HCT116 (cell line): ENCODE measurements around the gene MAST4. TPM values are rescaled to one million over a fixed set of nuclear protein-coding genes. Genes with fewer than 3 reads are reported as not detected.

Experiments
- ATAC-seq: fragments of 200-7000 bp; cut with Tn5 transposase; 2 replicates; pipeline ENCODE4 v1.9.1; 2020; ENCODE audit warnings: mild to moderate bottlenecking, moderate library complexity
- BruUV-seq: library from RNA; stranded (reverse); fragments of 400-500 nt; replicated peaks from 2 replicates; lab custom pipeline; 2021; lab: Mats Ljungman, UMichigan
- CTCF ChIA-PET: fragments of 300-600 bp; sonication (Branson Sonifier 250); formaldehyde crosslinking; loops from one replicate; lab custom pipeline; 2021; ENCODE audit warnings: antibody characterized with exemption; lab: Charles Lee
- POLR2A ChIA-PET: fragments of 300-600, 350-600 bp; sonication (Branson Sonifier 250); formaldehyde crosslinking; loops from one replicate; lab custom pipeline; 2021; ENCODE audit warnings: antibody characterized with exemption; lab: Charles Lee
- RAD21 ChIA-PET, 2 experiments: fragments of 300-600 bp; sonication (Branson Sonifier 250); formaldehyde crosslinking; loops; one replicate each; lab custom pipeline; 2023; ENCODE audit warnings: low total read pairs in 2 of 2; ENCODE audit not compliant: uncharacterized antibody in 2 of 2, unreplicated experiment in 2 of 2, low non-redundant PET in 1 of 2; lab: Charles Lee
- DNase-seq: peaks from one replicate; pipeline ENCODE4 v3.0.0-alpha.2; 2010; ENCODE audit warnings: low read depth, low spot score
- H2AFZ ChIP-seq: fragments of 200-600 bp; shearing (Covaris generic), sonication (generic); 2 replicates; pipeline ENCODE4 v1.6.1; 2017; ENCODE audit warnings: low read depth, mixed run types, mixed read lengths, antibody characterized with exemption, low read length; ENCODE audit not compliant: poor library complexity, severe bottlenecking
- H3K27ac ChIP-seq: 2 replicates; pipeline ENCODE4 v1.5.1; 2012; ENCODE audit warnings: low read depth, low read length
- H3K27me3 ChIP-seq: fragments of 200-600 bp; sonication (generic); 2 replicates; pipeline ENCODE4 v1.6.1; 2016; ENCODE audit warnings: mixed run types, low read length, mixed read lengths; ENCODE audit not compliant: insufficient read depth
- H3K36me3 ChIP-seq, 2 experiments: fragments of 200-500 bp in 1 of 2; fragments of 200-600 bp in 1 of 2; sonication (Bioruptor generic) in 1 of 2; sonication (generic) in 1 of 2; 2 replicates each; pipeline versions ENCODE4 v1.5.1 to v1.6.1; 2014 to 2016; ENCODE audit warnings: low read length in 2 of 2, inconsistent platforms in 1 of 2, mixed read lengths in 1 of 2, mixed run types in 1 of 2; ENCODE audit not compliant: insufficient read depth in 2 of 2, control insufficient read depth in 1 of 2
- H3K4me1 ChIP-seq, 2 experiments: fragments of 200-600 bp in 1 of 2; sonication (generic) in 1 of 2; 2 replicates each; pipeline versions ENCODE4 v1.5.1 to v1.6.1; 2012 to 2017; ENCODE audit warnings: low read length in 2 of 2, inconsistent platforms in 1 of 2, mild to moderate bottlenecking in 1 of 2, mixed read lengths in 1 of 2, mixed run types in 1 of 2, moderate library complexity in 1 of 2; ENCODE audit not compliant: insufficient read depth in 2 of 2, control insufficient read depth in 1 of 2
- H3K4me2 ChIP-seq: fragments of 200-600 bp; sonication (generic); 2 replicates; pipeline ENCODE4 v1.6.1; 2017; ENCODE audit warnings: mixed run types, low read length, mixed read lengths
- H3K4me3 ChIP-seq, 2 experiments: fragments of 200-600 bp in 1 of 2; sonication (generic) in 1 of 2; replicated peaks in 1 of 2; 2 replicates each; pipeline ENCODE4 v1.5.1; 2011 to 2016; ENCODE audit warnings: low read length in 2 of 2, control low read depth in 1 of 2, low read depth in 1 of 2, mild to moderate bottlenecking in 1 of 2, mixed read lengths in 1 of 2, mixed run types in 1 of 2
- H3K79me2 ChIP-seq: fragments of 200-600 bp; sonication (generic); 2 replicates; pipeline ENCODE4 v1.6.1; 2017; ENCODE audit warnings: mild to moderate bottlenecking, mixed run types, low read length, moderate library complexity, mixed read lengths; ENCODE audit not compliant: insufficient read depth
- H3K9ac ChIP-seq: fragments of 200-600 bp; sonication (generic); 2 replicates; pipeline ENCODE4 v1.6.1; 2016; ENCODE audit warnings: low read length, mixed read lengths
- H3K9me2 ChIP-seq: fragments of 200-600 bp; sonication (generic), shearing (Covaris generic); 2 replicates; pipeline ENCODE4 v1.6.1; 2017; ENCODE audit warnings: mixed run types, mild to moderate bottlenecking, moderate library complexity; ENCODE audit not compliant: insufficient read depth
- H3K9me3 ChIP-seq, 2 experiments: fragments of 200-500 bp in 1 of 2; fragments of 200-600 bp in 1 of 2; sonication (Bioruptor generic) in 1 of 2; sonication (generic) in 1 of 2; 2 replicates each; pipeline ENCODE4 v1.6.1; 2014 to 2017; ENCODE audit warnings: low read length in 2 of 2, mixed read lengths in 2 of 2, inconsistent platforms in 1 of 2, low read depth in 1 of 2, mild to moderate bottlenecking in 1 of 2, mixed run types in 1 of 2, moderate library complexity in 1 of 2; ENCODE audit not compliant: control insufficient read depth in 1 of 2, insufficient read depth in 1 of 2
- H4K20me1 ChIP-seq: fragments of 200-600 bp; sonication (generic), shearing (Covaris generic); 2 replicates; pipeline ENCODE4 v1.6.1; 2017; ENCODE audit warnings: mixed run types, mild to moderate bottlenecking, moderate library complexity; ENCODE audit not compliant: insufficient read depth
- CEBPB ChIP-seq: IDR thresholded peaks from 2 replicates; pipeline ENCODE4 v1.6.1; 2012; ENCODE audit warnings: low read depth
- CTCF ChIP-seq, 3 experiments: fragments of 200-600 bp in 1 of 3; sonication (generic) in 1 of 3; IDR thresholded peaks in 2 of 3; conservative IDR thresholded peaks in 1 of 3; 2 replicates each; pipeline ENCODE4 v1.5.1; 2012 to 2017; ENCODE audit warnings: low read depth in 2 of 3, low read length in 2 of 3, antibody characterized with exemption in 1 of 3, borderline replicate concordance in 1 of 3, control low read depth in 1 of 3, mild to moderate bottlenecking in 1 of 3, mixed read lengths in 1 of 3, mixed run types in 1 of 3, moderate library complexity in 1 of 3; ENCODE audit not compliant: insufficient read depth in 1 of 3
- JUND ChIP-seq: IDR thresholded peaks from 2 replicates; pipeline ENCODE4 v1.6.1; 2012
- MAX ChIP-seq: IDR thresholded peaks from 2 replicates; pipeline ENCODE4 v1.6.1; 2012
- RAD21 ChIP-seq: IDR thresholded peaks from 2 replicates; pipeline ENCODE4 v1.6.1; 2012; ENCODE audit warnings: low read depth, mild to moderate bottlenecking
- SIN3A ChIP-seq: IDR thresholded peaks from 2 replicates; pipeline ENCODE4 v1.6.1; 2012; ENCODE audit warnings: low read depth
- ZNF274 ChIP-seq: fragments of 200-500 bp; sonication (Bioruptor generic); IDR thresholded peaks from 2 replicates; pipeline ENCODE4 v1.6.1; 2014; ENCODE audit warnings: mild to moderate bottlenecking, low read depth, low read length, inconsistent platforms
- intact Hi-C: fragments of 100-400 bp; cut with micrococcal nuclease; formaldehyde crosslinking; loops from 2 replicates; pipeline ENCODE4 v1.10.0; 2022
- total RNA-seq: library from RNA; stranded (reverse); gene quantifications from one replicate; pipeline ENCODE4 v1.2.1, GENCODE V29; 2021; ENCODE audit not compliant: unreplicated experiment

The MAST4 gene
- total RNA-seq, 1 experiment from 2014 or later = 1.1 TPM

DNA sequence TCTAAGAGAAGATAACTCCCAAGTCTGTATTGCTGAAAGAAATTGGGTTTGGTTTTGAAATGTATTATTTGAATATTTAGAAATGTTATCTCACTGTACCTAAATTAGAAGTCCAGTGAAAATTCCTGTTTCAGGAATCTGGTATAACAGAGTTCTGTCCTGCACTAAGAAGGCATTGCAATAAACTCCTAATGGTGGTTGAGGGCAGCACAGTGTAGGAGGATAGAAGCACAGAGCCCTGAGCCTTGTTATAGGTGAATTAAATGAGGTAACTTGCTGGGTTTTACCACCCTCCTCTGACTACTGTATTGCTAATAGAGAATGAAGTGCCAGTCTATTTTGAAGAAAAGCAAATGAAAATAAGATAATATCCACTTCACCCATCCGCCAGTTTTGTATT lies 457.0 kb downstream of the MAST4 start (continued):
- TF ChIP-seq CTCF (IDR thresholded peaks at IDR 0.05 in 2 of 3, conservative IDR thresholded peaks at IDR 0.05 in 1 of 3; ENCODE audit: borderline replicate concordance in 1 of 3, insufficient read depth in 1 of 3, low read depth in 2 of 3, low read length in 2 of 3) (no peak), JUND (no peak), SIN3A (no peak), ZNF274 (no peak), RAD21 (no peak), CEBPB (no peak)

DNA sequence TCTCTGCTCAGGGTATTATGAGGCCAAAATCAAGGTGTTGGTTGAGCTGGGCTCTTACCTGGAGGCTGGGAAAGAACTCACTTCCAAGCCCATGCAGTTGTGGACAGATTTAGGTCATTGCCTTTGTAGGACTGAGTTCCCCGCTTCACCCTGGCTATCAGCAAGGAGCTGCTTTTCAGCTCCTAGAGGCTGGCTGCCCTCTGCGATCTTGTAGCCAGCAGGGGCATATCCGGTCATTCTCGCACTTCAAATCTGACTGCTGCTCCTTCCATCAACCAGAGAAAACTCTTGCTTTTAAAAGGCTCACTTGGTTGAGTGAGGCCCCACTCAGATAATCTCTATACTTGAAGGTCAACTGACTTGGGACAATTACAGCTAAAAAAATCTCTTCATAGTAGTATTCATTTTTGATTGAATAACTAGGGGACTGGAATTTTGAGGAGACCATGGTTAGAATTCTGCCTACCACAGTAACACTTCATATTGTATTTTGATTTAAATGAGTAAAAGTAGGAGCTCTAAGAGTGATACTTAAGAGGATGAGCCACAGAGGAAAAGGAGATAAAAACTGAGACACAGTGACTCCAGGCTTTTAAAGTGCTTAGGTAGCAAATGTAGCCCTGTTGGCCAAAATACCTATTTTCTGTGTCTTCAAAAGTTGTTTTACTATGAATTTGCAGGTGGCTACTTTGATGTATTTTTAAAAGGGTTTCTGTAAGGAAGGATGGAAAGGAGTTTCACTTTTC lies 463.0 kb downstream of the MAST4 start:
- Histone ChIP-seq H3K9me3 (no peaks in the 10 kb centered on the region), H4K20me1 (no peaks in the 10 kb centered on the region), H3K4me2 (no peak overlapping the region), H3K79me2 (no peaks in the 10 kb centered on the region), H3K36me3 (no peaks in the 10 kb centered on the region), H3K27me3 (peaks cover 54% of the 10 kb centered on the region), H2AFZ (no peak overlapping the region), H3K4me3 (no peak overlapping the region), H3K27ac (no peak overlapping the region), H3K9me2 (no peaks in the 10 kb centered on the region), H3K9ac (no peak overlapping the region), H3K4me1 (no peaks in the 10 kb centered on the region)
- DNase-seq (no peak), ATAC-seq (no peak)
- ChIA-PET CTCF (no interaction called here), POLR2A (no interaction called here), RAD21 (no interaction called here)
- TF ChIP-seq MAX = no peak
- intact Hi-C loops = no loop called here
- no TSS peak for BruUV-seq
